A549 treated with CpdA at 1 μM for 4 hours (cell line): ENCODE data around the gene CACNA1S. TPM values are rescaled to one million over a fixed set of nuclear protein-coding genes. Genes with fewer than 3 reads are reported as not detected.

Source experiments
- total RNA-seq: library from RNA; stranded (reverse); fragments of 200-300 nt; extraction: Qiagen RNA extraction; gene quantifications from 5 replicates; pipeline ENCODE4 v1.2.3, GENCODE V29; 2022; ENCODE audit warnings: low read depth

The CACNA1S gene
- total RNA-seq: 0.02 TPM in 1 of 5 replicates, not detected in the others

DNA sequence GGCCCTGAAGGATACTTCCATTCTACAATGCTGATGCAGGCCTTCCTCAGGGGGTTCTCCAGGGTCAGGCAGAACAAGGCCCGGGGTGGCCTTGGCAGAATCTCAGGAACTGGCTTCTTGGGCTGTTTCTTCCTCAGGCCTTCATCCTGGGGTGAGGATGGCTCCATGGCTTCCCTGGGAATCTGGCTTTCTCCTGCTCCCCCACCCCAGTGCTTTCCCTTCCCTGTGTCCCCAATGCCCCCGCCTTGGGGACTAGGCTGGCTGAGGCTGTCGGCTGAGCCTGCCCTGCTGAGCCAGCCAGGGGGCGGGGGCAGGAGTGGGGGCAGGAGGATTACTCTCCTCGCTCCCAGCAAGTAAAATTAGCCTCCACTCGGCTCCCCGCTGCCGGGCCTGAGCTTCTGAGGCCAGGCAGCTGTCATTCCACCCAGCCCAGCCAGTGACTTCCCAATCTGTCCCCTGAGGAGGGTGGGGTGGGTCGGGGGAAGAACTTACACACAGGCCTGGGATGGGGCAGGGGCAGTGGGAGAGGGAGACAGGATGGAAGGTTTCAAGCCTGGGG is at the start of gene CACNA1S:
Gene CACNA1S (minus strand): TSS at position 254 of the 559 bp plus-strand sequence. CDS start 87 bp downstream, at position 167.

DNA sequence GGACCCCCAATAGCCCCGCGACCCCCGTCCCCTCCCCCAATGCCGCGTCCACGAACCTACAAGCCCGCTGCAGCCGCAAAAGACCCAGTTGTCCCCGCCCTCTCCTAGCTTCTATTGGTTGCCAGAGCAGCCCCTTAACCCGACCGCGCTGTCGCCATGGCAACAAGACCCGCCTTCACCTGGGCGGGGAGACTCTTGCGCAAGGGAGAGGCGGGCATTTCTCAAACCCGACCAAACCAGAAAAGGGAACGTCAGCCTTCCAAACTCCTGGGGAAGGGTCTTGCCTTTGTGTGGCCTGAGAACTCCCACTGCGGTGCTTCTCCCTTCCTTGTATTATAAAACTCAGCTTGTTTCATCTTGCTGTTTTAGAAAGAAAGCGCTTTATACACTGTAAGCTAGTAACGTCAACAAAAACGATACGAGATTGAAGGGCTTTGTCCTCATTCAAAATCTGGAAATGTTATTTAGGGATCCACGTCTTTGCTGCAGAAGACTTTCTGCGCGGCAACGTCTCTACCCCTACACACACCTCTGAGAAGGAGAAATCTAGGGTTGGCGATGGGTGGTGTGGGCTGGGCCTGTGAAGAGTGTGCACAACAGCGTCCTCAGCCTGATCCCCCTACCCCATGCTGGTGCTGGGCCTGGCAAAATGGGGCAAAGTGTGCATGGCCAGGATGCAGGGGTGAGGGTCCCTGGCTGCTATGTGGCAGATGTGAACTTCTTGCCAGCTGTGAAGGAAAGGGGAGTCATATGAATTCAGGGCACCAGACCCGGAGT is 42.4 kb upstream of the CACNA1S start, which contains the start of gene TMEM9:
Gene TMEM9 (minus strand): TSS at position 86 of the 777 bp plus-strand sequence. CDS start 551 bp downstream, outside the sequence.

DNA sequence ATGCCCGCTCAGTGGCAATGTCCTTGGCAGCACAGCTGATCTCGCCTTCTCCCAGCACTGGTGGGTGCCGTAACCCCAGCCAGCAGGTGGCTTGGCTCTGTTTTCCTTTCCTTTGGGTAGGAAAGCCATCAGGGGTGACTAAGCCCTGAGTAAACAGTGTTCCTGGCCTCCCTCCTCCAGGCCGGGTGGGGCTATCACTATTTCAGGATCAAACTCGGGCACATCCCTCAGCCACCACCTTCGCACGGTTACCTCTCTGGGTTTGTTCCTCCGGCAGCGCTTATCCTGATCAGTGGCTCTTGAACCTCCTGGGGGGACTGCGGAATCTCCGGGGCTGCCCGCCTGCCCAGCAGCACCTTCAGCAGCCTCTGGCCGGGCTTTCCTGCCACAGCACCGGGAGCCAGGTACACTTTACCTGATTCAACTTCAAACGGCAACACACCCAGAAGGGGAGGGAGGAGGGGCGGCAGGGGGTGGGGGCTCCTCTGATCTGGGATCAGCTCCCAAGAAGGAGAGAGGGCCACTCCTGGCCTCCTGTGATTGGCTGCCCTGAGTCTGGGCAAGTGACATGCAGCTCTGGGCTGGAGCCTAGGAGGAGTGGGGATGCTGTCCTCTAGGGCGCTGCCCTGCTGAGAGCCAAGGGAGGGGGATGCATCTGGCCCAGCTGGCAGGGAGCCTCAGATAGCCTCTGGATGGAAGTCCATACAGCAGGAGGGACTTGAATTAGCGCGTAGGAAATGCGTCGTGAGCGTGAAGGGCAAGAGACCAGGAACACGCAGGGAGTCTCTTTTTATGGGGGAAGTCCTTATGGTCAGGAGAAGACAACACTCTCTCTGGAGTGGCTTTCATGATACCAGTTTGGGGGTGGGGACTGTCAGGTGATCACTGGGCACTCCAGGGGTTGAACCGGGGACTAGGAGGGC is 14.9 kb upstream of the CACNA1S start, which contains the start of gene ASCL5:
Gene ASCL5 (minus strand): TSS at position 353 of the 923 bp plus-strand sequence. CDS start 11,812 bp downstream, outside the sequence.

DNA sequence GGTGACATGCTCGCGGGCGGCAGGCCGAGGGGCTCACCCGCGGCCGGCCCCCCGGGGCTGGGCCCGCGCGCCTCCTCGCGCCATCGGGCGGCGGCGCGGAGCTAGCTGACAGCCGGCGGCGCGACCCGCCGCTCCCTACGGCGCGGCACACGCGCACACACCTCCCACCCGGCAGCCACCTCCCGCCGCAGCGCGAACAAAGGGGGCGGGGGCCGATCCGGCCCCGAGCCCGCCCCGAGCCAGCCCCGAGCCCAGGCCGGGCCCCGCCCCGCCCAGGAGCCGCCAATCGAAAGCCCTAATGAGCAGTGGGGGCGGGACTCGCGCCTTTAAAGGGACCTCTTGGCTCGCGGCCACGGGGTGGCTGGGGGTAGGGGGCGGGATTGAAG is 88.7 kb downstream of the CACNA1S start, which contains the start of gene KIF21B:
Gene KIF21B (minus strand): TSS at position 198 of the 386 bp plus-strand sequence. CDS start 331 bp downstream, outside the sequence.

Other genes with a start within 250 kb of the CACNA1S start
- gene GPR25, start 239.4 kb downstream of the CACNA1S start, total RNA-seq: not detected in 5 replicates
- 33.8 to 43.7 TPM (median 37.4 TPM) in 5 replicates for gene INAVA, start 217.5 kb downstream of the CACNA1S start, total RNA-seq
- gene KIF21B, start 88.7 kb downstream of the CACNA1S start, total RNA-seq: 1.8 to 3.8 TPM (median 2.8 TPM) in 5 replicates
- gene ASCL5, start 14.8 kb upstream of the CACNA1S start, total RNA-seq: 0.08 to 0.27 TPM (median 0.09 TPM) in 4 of 5 replicates, not detected in the other
- gene TMEM9, start 42.0 kb upstream of the CACNA1S start, total RNA-seq: 79.3 to 91.4 TPM (median 84.9 TPM) in 5 replicates
- gene IGFN1, start 78.4 kb upstream of the CACNA1S start, total RNA-seq: 0.90 to 1.5 TPM (median 1.1 TPM) in 5 replicates
- 0.02 to 0.04 TPM (median 0.03 TPM) in 4 of 5 replicates, not detected in the other for gene PKP1, start 171.1 kb upstream of the CACNA1S start, total RNA-seq